SK-N-SH treated with all-trans-retinoic acid at 6 μM for 48 hours (cell line): ENCODE data around the gene KEAP1.

ENCODE experiments used
- BACH2 ChIP-seq: fragments of 250-450 bp; sonication (Bioruptor Pico); IDR thresholded peaks from 2 replicates; pipeline ENCODE4 v1.9.0; 2021; ENCODE audit warnings: mild to moderate bottlenecking, borderline replicate concordance
- CREB5 ChIP-seq: fragments of 250-450 bp; sonication (Bioruptor Pico); IDR thresholded peaks from 2 replicates; pipeline ENCODE4 v1.5.1; 2020; ENCODE audit warnings: low read depth, mild to moderate bottlenecking, moderate library complexity
- PATZ1 ChIP-seq: fragments of 250-450 bp; sonication (Bioruptor Pico); IDR thresholded peaks from 2 replicates; pipeline ENCODE4 v1.8.0; 2020; ENCODE audit warnings: mild to moderate bottlenecking, moderate library complexity, borderline replicate concordance
- RARB ChIP-seq: fragments of 250-450 bp; sonication (Bioruptor Pico); IDR thresholded peaks from 2 replicates; pipeline ENCODE4 v1.8.0; 2021; ENCODE audit warnings: mild to moderate bottlenecking, moderate library complexity
- TSHZ2 ChIP-seq: fragments of 250-450 bp; sonication (Bioruptor Pico); IDR thresholded peaks from 2 replicates; pipeline ENCODE4 v1.5.0; 2020; ENCODE audit warnings: mild to moderate bottlenecking, moderate library complexity
- ZFP30 ChIP-seq: fragments of 450-650 bp; formaldehyde crosslinking; IDR thresholded peaks from 2 replicates; pipeline ENCODE4 v1.5.0; 2022; ENCODE audit warnings: mild to moderate bottlenecking, moderate library complexity
- ZNF565 ChIP-seq: fragments of 450-650 bp; formaldehyde crosslinking; conservative IDR thresholded peaks from 2 replicates; pipeline ENCODE4 v1.5.0; 2020; ENCODE audit warnings: low read depth, mild to moderate bottlenecking, moderate library complexity

GRCh38 chr19:10552510-10553053 is 49.4 kb upstream of the KEAP1 start:
- TF ChIP-seq RARB (CRISPR knock-in tag) (no peak), CREB5 (no peak), ZFP30 (CRISPR knock-in tag) (no peak), TSHZ2 (CRISPR knock-in tag) (no peak), PATZ1 (CRISPR knock-in tag) (no peak), ZNF565 (no peak), BACH2 (CRISPR knock-in tag) (no peak)
